Liver (tissue), 9 donors: Measurements from ENCODE around the gene FBXW4. TPM values are rescaled to one million over a fixed set of nuclear protein-coding genes. Genes with fewer than 3 reads are reported as not detected.
A peak's percentile ranks its signal among the peaks of the same experiment; 100 is the strongest.

Source experiments
- DNase-seq: peaks from one replicate; pipeline ENCODE4 v3.0.0-alpha.2; 2017; ENCODE audit warnings: low spot score
- H3K27ac ChIP-seq, 2 donors: one replicate each; pipeline ENCODE4 v1.7.0; 2013; ENCODE audit warnings: inconsistent platforms in 2 of 2, low read length in 2 of 2, control low read depth in 1 of 2, low read depth in 1 of 2, mild to moderate bottlenecking in 1 of 2
- H3K27me3 ChIP-seq, 4 donors: one replicate each; pipeline versions ENCODE4 v1.6.1 to v1.7.0; 2013; ENCODE audit warnings: low read length in 3 of 4, inconsistent platforms in 1 of 4, mild to moderate bottlenecking in 1 of 4, moderate library complexity in 1 of 4; ENCODE audit not compliant: control insufficient read depth in 4 of 4, insufficient read depth in 4 of 4
- H3K36me3 ChIP-seq, 4 donors: one replicate each; pipeline versions ENCODE4 v1.6.1 to v1.7.0; 2013; ENCODE audit warnings: low read length in 3 of 4, mild to moderate bottlenecking in 3 of 4, low read depth in 1 of 4, moderate library complexity in 1 of 4; ENCODE audit not compliant: control insufficient read depth in 4 of 4, insufficient read depth in 3 of 4
- H3K4me1 ChIP-seq, 4 donors: one replicate each; pipeline versions ENCODE4 v1.6.1 to v1.7.0; 2013; ENCODE audit warnings: low read length in 3 of 4, mild to moderate bottlenecking in 3 of 4, moderate library complexity in 1 of 4; ENCODE audit not compliant: control insufficient read depth in 4 of 4, insufficient read depth in 4 of 4
- H3K4me3 ChIP-seq, 3 donors: one replicate each; pipeline versions ENCODE4 v1.6.1 to v1.7.0; 2013; ENCODE audit warnings: low read length in 3 of 3, control low read depth in 1 of 3, low read depth in 1 of 3, mild to moderate bottlenecking in 1 of 3
- H3K9ac ChIP-seq, 2 donors: one replicate each; pipeline ENCODE4 v1.7.0; 2013; ENCODE audit warnings: low read length in 2 of 2, mild to moderate bottlenecking in 2 of 2, moderate library complexity in 2 of 2, control low read depth in 1 of 2, low read depth in 1 of 2
- H3K9me3 ChIP-seq, 4 donors: one replicate each; pipeline versions ENCODE4 v1.6.1 to v1.7.0; 2013; ENCODE audit warnings: low read length in 3 of 4; ENCODE audit not compliant: control insufficient read depth in 4 of 4
- EGR1 ChIP-seq, 2 donors: IDR thresholded peaks; 2 replicates each; pipeline ENCODE4 v1.6.1; 2016 to 2018; ENCODE audit warnings: antibody characterized with exemption in 2 of 2, low read depth in 2 of 2
- FOXA1 ChIP-seq: IDR thresholded peaks from 2 replicates; pipeline ENCODE4 v1.6.1; 2016; ENCODE audit warnings: antibody characterized with exemption
- HNF4A ChIP-seq, 2 donors: conservative IDR thresholded peaks; 2 replicates each; pipeline ENCODE4 v1.6.1; 2016; ENCODE audit warnings: antibody characterized with exemption in 2 of 2, mild to moderate bottlenecking in 2 of 2
- NR2F2 ChIP-seq: IDR thresholded peaks from 2 replicates; pipeline ENCODE4 v1.6.1; 2016; ENCODE audit warnings: antibody characterized with exemption
- RXRA ChIP-seq, 2 donors: IDR thresholded peaks; 2 replicates each; pipeline ENCODE4 v1.6.1; 2017 to 2018; ENCODE audit warnings: antibody characterized with exemption in 2 of 2, mild to moderate bottlenecking in 1 of 2
- SP1 ChIP-seq: IDR thresholded peaks from 2 replicates; pipeline ENCODE4 v1.6.1; 2018; ENCODE audit warnings: antibody characterized with exemption, mild to moderate bottlenecking
- YY1 ChIP-seq: IDR thresholded peaks from 2 replicates; pipeline ENCODE4 v1.6.1; 2016; ENCODE audit warnings: antibody characterized with exemption, mild to moderate bottlenecking
- WGBS: extraction: QIAGEN DNeasy Blood & Tissue Kit; methylation state at CpG from one replicate; pipeline ENCODE4 v1.1.7; 2013; 5-methylcytosine and 5-hydroxymethylcytosine counted together
- polyA plus RNA-seq, 2 donors: library from polyadenylated mRNA; stranded (reverse) in 1 of 2; unstranded in 1 of 2; fragments of 200-250 nt in 1 of 2; fragments of >200 nt in 1 of 2; fragmentation: Nextera tagmentation in 1 of 2; extraction: Ambion mirVana in 1 of 2; gene quantifications; one replicate each; pipeline versions ENCODE4 v1.2.1 to v1.2.3, GENCODE V29; 2013 to 2015
- total RNA-seq, 2 donors: library from RNA; depleted of rRNA; stranded (reverse); fragments of >200 nt; gene quantifications; one replicate each; pipeline ENCODE4 v1.2.3, GENCODE V29; 2014
- TF ChIP-seq, protein P1 (sequence below): IDR thresholded peaks from 2 replicates; pipeline ENCODE4 v1.6.1; 2016; ENCODE audit warnings: antibody characterized with exemption
- TF ChIP-seq, protein P2 (sequence below): IDR thresholded peaks from 2 replicates; pipeline ENCODE4 v1.6.1; 2016; ENCODE audit warnings: antibody characterized with exemption, mild to moderate bottlenecking
- TF ChIP-seq, protein P3 (sequence below): IDR thresholded peaks from 2 replicates; pipeline ENCODE4 v1.6.1; 2016; ENCODE audit warnings: antibody characterized with exemption
- TF ChIP-seq, protein P4 (sequence below): fragments of 150-350 bp; IDR thresholded peaks from 2 replicates; pipeline ENCODE4 v1.5.1; 2017; ENCODE audit warnings: improper control_type of control experiment, low read depth, low read length; ENCODE audit not compliant: missing input control
- donor health status: healthy.
- donor health status: healthy.
- donor health status: healthy.
- donor health status: healthy.
- donor health status: healthy.

The FBXW4 gene, protein sequence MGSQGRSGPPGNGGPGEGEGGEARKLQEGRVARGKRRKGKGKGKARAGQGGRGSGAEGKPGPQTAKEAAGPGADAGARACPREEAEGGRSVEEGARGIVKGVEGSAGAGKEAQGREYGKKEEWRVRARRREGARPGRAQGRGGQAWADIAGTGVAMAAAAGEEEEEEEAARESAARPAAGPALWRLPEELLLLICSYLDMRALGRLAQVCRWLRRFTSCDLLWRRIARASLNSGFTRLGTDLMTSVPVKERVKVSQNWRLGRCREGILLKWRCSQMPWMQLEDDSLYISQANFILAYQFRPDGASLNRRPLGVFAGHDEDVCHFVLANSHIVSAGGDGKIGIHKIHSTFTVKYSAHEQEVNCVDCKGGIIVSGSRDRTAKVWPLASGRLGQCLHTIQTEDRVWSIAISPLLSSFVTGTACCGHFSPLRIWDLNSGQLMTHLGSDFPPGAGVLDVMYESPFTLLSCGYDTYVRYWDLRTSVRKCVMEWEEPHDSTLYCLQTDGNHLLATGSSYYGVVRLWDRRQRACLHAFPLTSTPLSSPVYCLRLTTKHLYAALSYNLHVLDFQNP
- total RNA-seq (10 to 100 TPM; 25.9 to 54.1 TPM), polyA plus RNA-seq (10 to 100 TPM in 1 of 2 donors, 1 to 10 TPM in 1; 5.4 to 15.1 TPM)

DNA sequence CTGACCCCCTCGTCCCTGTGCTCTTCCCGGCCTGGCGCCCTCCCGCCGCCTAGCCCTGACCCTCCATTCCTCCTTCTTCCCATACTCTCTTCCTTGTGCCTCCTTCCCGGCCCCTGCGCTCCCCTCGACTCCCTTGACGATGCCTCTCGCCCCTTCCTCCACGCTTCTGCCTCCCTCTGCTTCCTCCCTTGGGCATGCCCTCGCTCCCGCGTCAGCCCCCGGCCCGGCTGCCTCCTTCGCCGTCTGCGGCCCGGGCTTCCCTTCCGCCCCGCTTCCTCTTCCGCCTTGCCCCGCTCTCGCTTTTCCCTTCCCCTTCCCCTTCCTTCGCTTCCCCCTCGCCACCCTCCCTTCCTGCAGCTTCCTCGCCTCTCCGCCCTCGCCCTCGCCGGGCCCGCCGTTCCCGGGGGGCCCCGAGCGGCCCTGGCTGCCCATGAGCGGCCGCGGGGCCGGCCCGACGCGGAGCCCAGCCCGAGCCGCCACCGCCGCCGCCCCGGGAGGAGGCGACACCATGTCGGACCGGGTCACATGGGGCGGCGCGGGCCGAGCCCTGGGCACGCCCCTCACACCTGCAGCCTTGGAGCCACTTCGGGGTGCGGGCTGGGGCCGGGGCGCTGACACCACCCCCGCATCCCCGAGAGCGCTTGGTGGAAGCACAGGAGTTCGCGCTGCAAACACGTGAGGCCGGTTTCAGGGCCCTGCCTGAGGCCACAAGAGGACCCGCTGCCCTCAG lies at the start of gene FBXW4:
Gene FBXW4 (minus strand): TSS at position 497 of the 730 bp plus-strand sequence. CDS start 65 bp downstream, at position 432.
- Histone ChIP-seq H3K36me3 (no peaks in the 10 kb centered on the region), H3K4me3 (peak within 1 kb of the TSS; percentile 63 to 85 (median 73)), H3K4me1 (peaks cover 8 to 33% (median 16%) of the 10 kb centered on the region in 4 donors), H3K9me3 (no peaks in the 10 kb centered on the region), H3K9ac (peak within 1 kb of the TSS; percentile 59 to 99), H3K27ac (peak within 1 kb of the TSS; percentile 80 to 98), H3K27me3 (no peaks in the 10 kb centered on the region)
- WGBS, result 3% methylated on average over 70 of the region's 70 CpGs
- TF ChIP-seq, protein P1, sequence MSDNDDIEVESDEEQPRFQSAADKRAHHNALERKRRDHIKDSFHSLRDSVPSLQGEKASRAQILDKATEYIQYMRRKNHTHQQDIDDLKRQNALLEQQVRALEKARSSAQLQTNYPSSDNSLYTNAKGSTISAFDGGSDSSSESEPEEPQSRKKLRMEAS, result no peak
- peak; percentile 32 for TF ChIP-seq YY1
- DNase-seq, result peak; percentile 70

DNA sequence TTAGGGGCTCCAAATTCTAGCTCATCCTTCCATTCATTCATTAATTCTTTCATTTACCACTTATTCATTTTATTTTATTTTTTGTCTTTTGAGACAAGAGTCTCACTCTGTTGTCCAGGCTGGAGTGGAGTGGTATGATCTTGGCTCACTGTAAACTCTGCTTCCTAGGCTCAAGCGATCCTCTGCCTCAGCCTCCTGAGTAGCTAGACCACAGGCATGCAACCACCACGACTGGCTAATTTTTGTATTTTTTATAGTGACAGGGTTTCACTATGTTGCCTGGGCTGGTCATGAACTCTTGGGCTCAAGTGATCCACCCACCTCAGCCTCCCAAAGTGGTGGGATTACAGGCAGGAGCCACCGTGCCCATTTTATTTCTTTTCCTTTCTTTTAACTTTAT lies 49.3 kb upstream of the FBXW4 start:
- H3K4me3 ChIP-seq, result no peak overlapping the region
- H3K9me3 ChIP-seq, result no peaks in the 10 kb centered on the region
- 86% methylated on average over 3 of the region's 3 CpGs for WGBS
- H3K36me3 ChIP-seq, result no peaks in the 10 kb centered on the region
- no peak overlapping the region for H3K9ac ChIP-seq
- H3K27ac ChIP-seq, result no peak overlapping the region
- no peaks in the 10 kb centered on the region for H3K4me1 ChIP-seq
- TF ChIP-seq NR2F2 (no peak), HNF4A (conservative IDR thresholded peaks at IDR 0.05) (no peak), EGR1 (IDR thresholded peaks at IDR 0.05; ENCODE audit: low read depth in 2 of 2) (no peak), RXRA (IDR thresholded peaks at IDR 0.05) (no peak), FOXA1 (no peak), SP1 (no peak)
- TF ChIP-seq, protein P2, sequence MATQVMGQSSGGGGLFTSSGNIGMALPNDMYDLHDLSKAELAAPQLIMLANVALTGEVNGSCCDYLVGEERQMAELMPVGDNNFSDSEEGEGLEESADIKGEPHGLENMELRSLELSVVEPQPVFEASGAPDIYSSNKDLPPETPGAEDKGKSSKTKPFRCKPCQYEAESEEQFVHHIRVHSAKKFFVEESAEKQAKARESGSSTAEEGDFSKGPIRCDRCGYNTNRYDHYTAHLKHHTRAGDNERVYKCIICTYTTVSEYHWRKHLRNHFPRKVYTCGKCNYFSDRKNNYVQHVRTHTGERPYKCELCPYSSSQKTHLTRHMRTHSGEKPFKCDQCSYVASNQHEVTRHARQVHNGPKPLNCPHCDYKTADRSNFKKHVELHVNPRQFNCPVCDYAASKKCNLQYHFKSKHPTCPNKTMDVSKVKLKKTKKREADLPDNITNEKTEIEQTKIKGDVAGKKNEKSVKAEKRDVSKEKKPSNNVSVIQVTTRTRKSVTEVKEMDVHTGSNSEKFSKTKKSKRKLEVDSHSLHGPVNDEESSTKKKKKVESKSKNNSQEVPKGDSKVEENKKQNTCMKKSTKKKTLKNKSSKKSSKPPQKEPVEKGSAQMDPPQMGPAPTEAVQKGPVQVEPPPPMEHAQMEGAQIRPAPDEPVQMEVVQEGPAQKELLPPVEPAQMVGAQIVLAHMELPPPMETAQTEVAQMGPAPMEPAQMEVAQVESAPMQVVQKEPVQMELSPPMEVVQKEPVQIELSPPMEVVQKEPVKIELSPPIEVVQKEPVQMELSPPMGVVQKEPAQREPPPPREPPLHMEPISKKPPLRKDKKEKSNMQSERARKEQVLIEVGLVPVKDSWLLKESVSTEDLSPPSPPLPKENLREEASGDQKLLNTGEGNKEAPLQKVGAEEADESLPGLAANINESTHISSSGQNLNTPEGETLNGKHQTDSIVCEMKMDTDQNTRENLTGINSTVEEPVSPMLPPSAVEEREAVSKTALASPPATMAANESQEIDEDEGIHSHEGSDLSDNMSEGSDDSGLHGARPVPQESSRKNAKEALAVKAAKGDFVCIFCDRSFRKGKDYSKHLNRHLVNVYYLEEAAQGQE, result no peak
- TF ChIP-seq, protein P3, sequence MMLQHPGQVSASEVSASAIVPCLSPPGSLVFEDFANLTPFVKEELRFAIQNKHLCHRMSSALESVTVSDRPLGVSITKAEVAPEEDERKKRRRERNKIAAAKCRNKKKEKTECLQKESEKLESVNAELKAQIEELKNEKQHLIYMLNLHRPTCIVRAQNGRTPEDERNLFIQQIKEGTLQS, result no peak
- TF ChIP-seq, protein P4, sequence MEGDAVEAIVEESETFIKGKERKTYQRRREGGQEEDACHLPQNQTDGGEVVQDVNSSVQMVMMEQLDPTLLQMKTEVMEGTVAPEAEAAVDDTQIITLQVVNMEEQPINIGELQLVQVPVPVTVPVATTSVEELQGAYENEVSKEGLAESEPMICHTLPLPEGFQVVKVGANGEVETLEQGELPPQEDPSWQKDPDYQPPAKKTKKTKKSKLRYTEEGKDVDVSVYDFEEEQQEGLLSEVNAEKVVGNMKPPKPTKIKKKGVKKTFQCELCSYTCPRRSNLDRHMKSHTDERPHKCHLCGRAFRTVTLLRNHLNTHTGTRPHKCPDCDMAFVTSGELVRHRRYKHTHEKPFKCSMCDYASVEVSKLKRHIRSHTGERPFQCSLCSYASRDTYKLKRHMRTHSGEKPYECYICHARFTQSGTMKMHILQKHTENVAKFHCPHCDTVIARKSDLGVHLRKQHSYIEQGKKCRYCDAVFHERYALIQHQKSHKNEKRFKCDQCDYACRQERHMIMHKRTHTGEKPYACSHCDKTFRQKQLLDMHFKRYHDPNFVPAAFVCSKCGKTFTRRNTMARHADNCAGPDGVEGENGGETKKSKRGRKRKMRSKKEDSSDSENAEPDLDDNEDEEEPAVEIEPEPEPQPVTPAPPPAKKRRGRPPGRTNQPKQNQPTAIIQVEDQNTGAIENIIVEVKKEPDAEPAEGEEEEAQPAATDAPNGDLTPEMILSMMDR, result no peak
- no peak for DNase-seq
- H3K27me3 ChIP-seq, result no peaks in the 10 kb centered on the region
